SK-N-SH treated with all-trans-retinoic acid at 6 μM for 48 hours (cell line): ENCODE results near the gene OSBPL3.

ENCODE experiments used
- ATAC-seq: fragments of 200-7000 bp; cut with Tn5 transposase; 3 replicates; pipeline ENCODE4 v1.9.1; 2020; ENCODE audit warnings: mild to moderate bottlenecking, moderate library complexity
- ARNTL ChIP-seq: fragments of 450-650 bp; formaldehyde crosslinking; IDR thresholded peaks from 2 replicates; pipeline ENCODE4 v1.5.0; 2020; ENCODE audit warnings: low read depth, mild to moderate bottlenecking, moderate library complexity, borderline replicate concordance
- BACH2 ChIP-seq: fragments of 250-450 bp; sonication (Bioruptor Pico); IDR thresholded peaks from 2 replicates; pipeline ENCODE4 v1.9.0; 2021; ENCODE audit warnings: mild to moderate bottlenecking, borderline replicate concordance
- CSDC2 ChIP-seq: fragments of 250-450 bp; sonication (Bioruptor Pico); IDR thresholded peaks from 2 replicates; pipeline ENCODE4 v1.5.0; 2020; ENCODE audit warnings: mild to moderate bottlenecking, moderate library complexity
- ESRRG ChIP-seq: fragments of 250-450 bp; sonication (Bioruptor Pico); IDR thresholded peaks from 2 replicates; pipeline ENCODE4 v1.6.1; 2021; ENCODE audit warnings: mild to moderate bottlenecking
- GLIS3 ChIP-seq: fragments of 250-450 bp; sonication (Bioruptor Pico); IDR thresholded peaks from 2 replicates; pipeline ENCODE4 v1.5.0; 2020; ENCODE audit warnings: mild to moderate bottlenecking, moderate library complexity
- ISL1 ChIP-seq: fragments of 250-450 bp; sonication (Bioruptor Pico); IDR thresholded peaks from 2 replicates; pipeline ENCODE4 v2.1.2; 2022; ENCODE audit warnings: mild to moderate bottlenecking, moderate library complexity
- OSR1 ChIP-seq: fragments of 250-450 bp; sonication (Bioruptor Pico); IDR thresholded peaks from 2 replicates; pipeline ENCODE4 v1.8.0; 2022; ENCODE audit warnings: moderate library complexity, mild to moderate bottlenecking, inconsistent platforms
- PPARA ChIP-seq: fragments of 250-450 bp; sonication (Bioruptor Pico); IDR thresholded peaks from 2 replicates; pipeline ENCODE4 v1.5.0; 2020; ENCODE audit warnings: mild to moderate bottlenecking, borderline replicate concordance
- SNAI2 ChIP-seq: fragments of 250-450 bp; sonication (Bioruptor Pico); IDR thresholded peaks from 2 replicates; pipeline ENCODE4 v1.5.0; 2020; ENCODE audit warnings: mild to moderate bottlenecking, moderate library complexity
- TCF4 ChIP-seq: fragments of 250-450 bp; sonication (Bioruptor Pico); IDR thresholded peaks from 2 replicates; pipeline ENCODE4 v1.8.0; 2021; ENCODE audit warnings: mild to moderate bottlenecking, moderate library complexity, borderline replicate concordance
- TOX ChIP-seq: fragments of 250-450 bp; sonication (Bioruptor Pico); IDR thresholded peaks from 2 replicates; pipeline ENCODE4 v1.8.0; 2021; ENCODE audit warnings: mild to moderate bottlenecking, moderate library complexity, borderline replicate concordance
- ZFP3 ChIP-seq: fragments of 250-450 bp; sonication (Bioruptor Pico); IDR thresholded peaks from 2 replicates; pipeline ENCODE4 v1.5.0; 2020; ENCODE audit warnings: mild to moderate bottlenecking, moderate library complexity
- ZNF565 ChIP-seq: fragments of 450-650 bp; formaldehyde crosslinking; conservative IDR thresholded peaks from 2 replicates; pipeline ENCODE4 v1.5.0; 2020; ENCODE audit warnings: low read depth, mild to moderate bottlenecking, moderate library complexity
- ZNF70 ChIP-seq: fragments of 450-650 bp; formaldehyde crosslinking; IDR thresholded peaks from 2 replicates; pipeline ENCODE4 v1.5.0; 2020; ENCODE audit warnings: mild to moderate bottlenecking, moderate library complexity
- ZNF8 ChIP-seq: fragments of 450-650 bp; formaldehyde crosslinking; IDR thresholded peaks from 2 replicates; pipeline ENCODE4 v1.5.0; 2020; ENCODE audit warnings: mild to moderate bottlenecking, moderate library complexity
- TF ChIP-seq, protein P1 (sequence below): fragments of 250-450 bp; sonication (Bioruptor Pico); IDR thresholded peaks from 2 replicates; pipeline ENCODE4 v1.5.0; 2020; ENCODE audit warnings: mild to moderate bottlenecking, moderate library complexity
- TF ChIP-seq, protein P2 (sequence below): fragments of 250-450 bp; sonication (Bioruptor Pico); IDR thresholded peaks from 2 replicates; pipeline ENCODE4 v1.8.0; 2020; ENCODE audit warnings: mild to moderate bottlenecking, moderate library complexity, borderline replicate concordance
- TF ChIP-seq, protein P3 (sequence below): fragments of 250-450 bp; sonication (Bioruptor Pico); IDR thresholded peaks from 2 replicates; pipeline ENCODE4 v1.5.1; 2021; ENCODE audit warnings: mild to moderate bottlenecking, moderate library complexity
- TF ChIP-seq, protein P4 (sequence below): fragments of 250-450 bp; sonication (Bioruptor Pico); IDR thresholded peaks from 2 replicates; pipeline ENCODE4 v1.5.1; 2020; ENCODE audit warnings: low read depth, mild to moderate bottlenecking, moderate library complexity
- TF ChIP-seq, protein P5 (sequence below): fragments of 250-450 bp; sonication (Bioruptor Pico); IDR thresholded peaks from 2 replicates; pipeline ENCODE4 v1.8.0; 2021; ENCODE audit warnings: low read depth, mild to moderate bottlenecking, moderate library complexity, borderline replicate concordance

OSBPL3 gene

DNA sequence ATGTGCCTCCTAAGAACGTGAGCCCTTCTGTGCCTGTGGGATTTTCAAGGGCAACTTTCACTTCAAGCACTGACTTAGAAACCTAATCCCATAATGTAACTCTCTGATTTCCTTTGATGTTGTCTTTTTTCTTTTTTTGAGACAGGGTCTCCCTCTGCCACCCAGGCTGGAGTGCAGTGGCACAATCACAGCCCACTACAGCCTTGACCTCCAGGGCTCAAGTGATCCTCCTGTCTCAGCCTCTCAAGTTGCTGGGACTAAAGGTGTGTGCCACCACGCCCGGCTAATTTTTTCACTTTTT lies 158.3 kb downstream of the OSBPL3 start:
- no peak for ATAC-seq
- TF ChIP-seq ARNTL (CRISPR knock-in tag): no peak
- no peak for TF ChIP-seq ESRRG
- TF ChIP-seq, protein P1, sequence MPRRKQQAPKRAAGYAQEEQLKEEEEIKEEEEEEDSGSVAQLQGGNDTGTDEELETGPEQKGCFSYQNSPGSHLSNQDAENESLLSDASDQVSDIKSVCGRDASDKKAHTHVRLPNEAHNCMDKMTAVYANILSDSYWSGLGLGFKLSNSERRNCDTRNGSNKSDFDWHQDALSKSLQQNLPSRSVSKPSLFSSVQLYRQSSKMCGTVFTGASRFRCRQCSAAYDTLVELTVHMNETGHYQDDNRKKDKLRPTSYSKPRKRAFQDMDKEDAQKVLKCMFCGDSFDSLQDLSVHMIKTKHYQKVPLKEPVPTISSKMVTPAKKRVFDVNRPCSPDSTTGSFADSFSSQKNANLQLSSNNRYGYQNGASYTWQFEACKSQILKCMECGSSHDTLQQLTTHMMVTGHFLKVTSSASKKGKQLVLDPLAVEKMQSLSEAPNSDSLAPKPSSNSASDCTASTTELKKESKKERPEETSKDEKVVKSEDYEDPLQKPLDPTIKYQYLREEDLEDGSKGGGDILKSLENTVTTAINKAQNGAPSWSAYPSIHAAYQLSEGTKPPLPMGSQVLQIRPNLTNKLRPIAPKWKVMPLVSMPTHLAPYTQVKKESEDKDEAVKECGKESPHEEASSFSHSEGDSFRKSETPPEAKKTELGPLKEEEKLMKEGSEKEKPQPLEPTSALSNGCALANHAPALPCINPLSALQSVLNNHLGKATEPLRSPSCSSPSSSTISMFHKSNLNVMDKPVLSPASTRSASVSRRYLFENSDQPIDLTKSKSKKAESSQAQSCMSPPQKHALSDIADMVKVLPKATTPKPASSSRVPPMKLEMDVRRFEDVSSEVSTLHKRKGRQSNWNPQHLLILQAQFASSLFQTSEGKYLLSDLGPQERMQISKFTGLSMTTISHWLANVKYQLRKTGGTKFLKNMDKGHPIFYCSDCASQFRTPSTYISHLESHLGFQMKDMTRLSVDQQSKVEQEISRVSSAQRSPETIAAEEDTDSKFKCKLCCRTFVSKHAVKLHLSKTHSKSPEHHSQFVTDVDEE (CRISPR knock-in tag): no peak
- no peak for TF ChIP-seq GLIS3 (CRISPR knock-in tag)
- no peak for TF ChIP-seq BACH2
- no peak for TF ChIP-seq TCF4 (CRISPR knock-in tag)
- TF ChIP-seq, protein P2, sequence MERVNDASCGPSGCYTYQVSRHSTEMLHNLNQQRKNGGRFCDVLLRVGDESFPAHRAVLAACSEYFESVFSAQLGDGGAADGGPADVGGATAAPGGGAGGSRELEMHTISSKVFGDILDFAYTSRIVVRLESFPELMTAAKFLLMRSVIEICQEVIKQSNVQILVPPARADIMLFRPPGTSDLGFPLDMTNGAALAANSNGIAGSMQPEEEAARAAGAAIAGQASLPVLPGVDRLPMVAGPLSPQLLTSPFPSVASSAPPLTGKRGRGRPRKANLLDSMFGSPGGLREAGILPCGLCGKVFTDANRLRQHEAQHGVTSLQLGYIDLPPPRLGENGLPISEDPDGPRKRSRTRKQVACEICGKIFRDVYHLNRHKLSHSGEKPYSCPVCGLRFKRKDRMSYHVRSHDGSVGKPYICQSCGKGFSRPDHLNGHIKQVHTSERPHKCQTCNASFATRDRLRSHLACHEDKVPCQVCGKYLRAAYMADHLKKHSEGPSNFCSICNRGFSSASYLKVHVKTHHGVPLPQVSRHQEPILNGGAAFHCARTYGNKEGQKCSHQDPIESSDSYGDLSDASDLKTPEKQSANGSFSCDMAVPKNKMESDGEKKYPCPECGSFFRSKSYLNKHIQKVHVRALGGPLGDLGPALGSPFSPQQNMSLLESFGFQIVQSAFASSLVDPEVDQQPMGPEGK (CRISPR knock-in tag): no peak
- no peak for TF ChIP-seq ISL1 (CRISPR knock-in tag)
- TF ChIP-seq PPARA (CRISPR knock-in tag): no peak
- TF ChIP-seq, protein P3, sequence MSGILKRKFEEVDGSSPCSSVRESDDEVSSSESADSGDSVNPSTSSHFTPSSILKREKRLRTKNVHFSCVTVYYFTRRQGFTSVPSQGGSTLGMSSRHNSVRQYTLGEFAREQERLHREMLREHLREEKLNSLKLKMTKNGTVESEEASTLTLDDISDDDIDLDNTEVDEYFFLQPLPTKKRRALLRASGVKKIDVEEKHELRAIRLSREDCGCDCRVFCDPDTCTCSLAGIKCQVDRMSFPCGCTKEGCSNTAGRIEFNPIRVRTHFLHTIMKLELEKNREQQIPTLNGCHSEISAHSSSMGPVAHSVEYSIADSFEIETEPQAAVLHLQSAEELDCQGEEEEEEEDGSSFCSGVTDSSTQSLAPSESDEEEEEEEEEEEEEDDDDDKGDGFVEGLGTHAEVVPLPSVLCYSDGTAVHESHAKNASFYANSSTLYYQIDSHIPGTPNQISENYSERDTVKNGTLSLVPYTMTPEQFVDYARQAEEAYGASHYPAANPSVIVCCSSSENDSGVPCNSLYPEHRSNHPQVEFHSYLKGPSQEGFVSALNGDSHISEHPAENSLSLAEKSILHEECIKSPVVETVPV (CRISPR knock-in tag): no peak
- TF ChIP-seq ZNF565: no peak
- TF ChIP-seq ZFP3 (CRISPR knock-in tag): no peak
- TF ChIP-seq, protein P4, sequence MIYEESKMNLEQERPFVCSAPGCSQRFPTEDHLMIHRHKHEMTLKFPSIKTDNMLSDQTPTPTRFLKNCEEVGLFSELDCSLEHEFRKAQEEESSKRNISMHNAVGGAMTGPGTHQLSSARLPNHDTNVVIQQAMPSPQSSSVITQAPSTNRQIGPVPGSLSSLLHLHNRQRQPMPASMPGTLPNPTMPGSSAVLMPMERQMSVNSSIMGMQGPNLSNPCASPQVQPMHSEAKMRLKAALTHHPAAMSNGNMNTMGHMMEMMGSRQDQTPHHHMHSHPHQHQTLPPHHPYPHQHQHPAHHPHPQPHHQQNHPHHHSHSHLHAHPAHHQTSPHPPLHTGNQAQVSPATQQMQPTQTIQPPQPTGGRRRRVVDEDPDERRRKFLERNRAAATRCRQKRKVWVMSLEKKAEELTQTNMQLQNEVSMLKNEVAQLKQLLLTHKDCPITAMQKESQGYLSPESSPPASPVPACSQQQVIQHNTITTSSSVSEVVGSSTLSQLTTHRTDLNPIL (CRISPR knock-in tag): no peak
- TF ChIP-seq ZNF8 (CRISPR knock-in tag): no peak
- TF ChIP-seq SNAI2 (CRISPR knock-in tag): no peak
- TF ChIP-seq CSDC2 (CRISPR knock-in tag): no peak; the same call in 1 of the 2 replicates
- TF ChIP-seq OSR1 (CRISPR knock-in tag): no peak
- TF ChIP-seq ZNF70: no peak

DNA sequence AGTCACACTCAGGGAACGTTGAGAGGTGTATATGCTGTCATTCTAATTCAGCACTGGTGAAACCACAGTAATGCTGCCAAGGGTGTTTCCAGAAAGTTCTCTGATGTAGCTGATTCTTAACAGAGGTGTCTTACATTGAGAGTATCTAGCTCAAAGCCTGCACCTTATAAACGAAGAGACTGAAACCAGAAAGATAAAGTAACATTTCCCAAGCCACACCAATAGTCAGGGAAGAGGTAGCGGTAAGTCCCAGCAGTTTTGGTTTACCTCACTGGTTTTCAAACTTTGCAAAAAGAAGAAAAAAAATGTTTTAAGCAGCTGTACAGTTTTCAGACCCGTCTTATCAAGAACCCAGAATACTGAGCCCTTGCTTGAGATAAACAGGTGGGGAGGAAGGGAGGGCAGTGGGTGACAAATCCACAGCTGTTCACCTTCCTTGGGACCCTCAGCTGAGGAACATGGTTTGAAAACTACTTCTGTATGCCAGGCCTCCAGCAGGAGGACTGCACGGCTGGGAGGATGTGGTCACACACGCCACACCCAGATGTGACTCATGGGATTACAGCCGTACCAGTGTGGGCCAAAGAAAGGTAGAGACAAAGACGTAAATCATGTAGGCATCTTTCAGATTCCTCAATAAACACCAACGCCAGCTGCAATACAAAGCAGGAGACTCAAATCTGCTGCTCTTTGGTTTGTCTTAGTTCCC lies 158.8 kb downstream of the OSBPL3 start:
- ATAC-seq: peak; percentile 89
- TF ChIP-seq BACH2 (no peak), TOX (CRISPR knock-in tag) (no peak; the same call in 1 of the 2 replicates), GLIS3 (CRISPR knock-in tag) (no peak), ZNF8 (CRISPR knock-in tag) (peak; percentile 23; the same call in 1 of the 2 replicates), ZFP3 (CRISPR knock-in tag) (peak; percentile 77; the same call in 1 of the 2 replicates), ISL1 (CRISPR knock-in tag) (no peak)
- TF ChIP-seq, protein P1 (CRISPR knock-in tag): no peak
- TF ChIP-seq, protein P4 (CRISPR knock-in tag): no peak
- TF ChIP-seq, protein P5, sequence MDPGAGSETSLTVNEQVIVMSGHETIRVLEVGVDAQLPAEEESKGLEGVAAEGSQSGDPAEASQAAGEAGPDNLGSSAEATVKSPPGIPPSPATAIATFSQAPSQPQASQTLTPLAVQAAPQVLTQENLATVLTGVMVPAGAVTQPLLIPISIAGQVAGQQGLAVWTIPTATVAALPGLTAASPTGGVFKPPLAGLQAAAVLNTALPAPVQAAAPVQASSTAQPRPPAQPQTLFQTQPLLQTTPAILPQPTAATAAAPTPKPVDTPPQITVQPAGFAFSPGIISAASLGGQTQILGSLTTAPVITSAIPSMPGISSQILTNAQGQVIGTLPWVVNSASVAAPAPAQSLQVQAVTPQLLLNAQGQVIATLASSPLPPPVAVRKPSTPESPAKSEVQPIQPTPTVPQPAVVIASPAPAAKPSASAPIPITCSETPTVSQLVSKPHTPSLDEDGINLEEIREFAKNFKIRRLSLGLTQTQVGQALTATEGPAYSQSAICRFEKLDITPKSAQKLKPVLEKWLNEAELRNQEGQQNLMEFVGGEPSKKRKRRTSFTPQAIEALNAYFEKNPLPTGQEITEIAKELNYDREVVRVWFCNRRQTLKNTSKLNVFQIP (CRISPR knock-in tag): no peak
